DLD1 (cell line): ENCODE measurements around the gene CELA1.
"Not testable (repeated sequence)": the region's sequence is repeated elsewhere in the genome, so short reads cannot be mapped to it uniquely, and the experiment has no call there.

Experiments used
- in situ Hi-C: cut with HindIII; loops from 2 replicates; pipeline ENCODE4 v1.10.0; 2017; ENCODE audit warnings: low sequenced_read_pairs

CELA1 gene

DNA sequence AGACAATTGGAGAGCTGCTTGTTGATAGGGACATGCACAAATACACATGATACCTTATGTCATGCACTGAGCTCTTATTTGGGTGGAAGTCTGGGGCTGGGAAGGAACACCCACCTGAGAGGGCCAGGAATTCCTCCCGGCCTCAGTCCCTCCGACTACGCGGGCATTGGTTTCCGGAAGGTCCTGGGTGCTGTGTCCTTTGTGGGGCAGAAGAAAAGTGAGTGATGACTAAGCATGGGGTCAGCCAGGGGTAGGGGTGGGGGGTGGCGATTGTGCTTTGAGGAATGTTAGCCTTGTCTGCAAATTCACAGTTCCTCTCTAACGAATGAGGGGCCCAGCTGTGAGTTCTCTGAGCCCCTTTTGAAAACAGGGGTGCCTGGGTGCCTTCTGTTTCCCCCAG is 798 bp downstream of the CELA1 start:
- in situ Hi-C loops: no loop called here

DNA sequence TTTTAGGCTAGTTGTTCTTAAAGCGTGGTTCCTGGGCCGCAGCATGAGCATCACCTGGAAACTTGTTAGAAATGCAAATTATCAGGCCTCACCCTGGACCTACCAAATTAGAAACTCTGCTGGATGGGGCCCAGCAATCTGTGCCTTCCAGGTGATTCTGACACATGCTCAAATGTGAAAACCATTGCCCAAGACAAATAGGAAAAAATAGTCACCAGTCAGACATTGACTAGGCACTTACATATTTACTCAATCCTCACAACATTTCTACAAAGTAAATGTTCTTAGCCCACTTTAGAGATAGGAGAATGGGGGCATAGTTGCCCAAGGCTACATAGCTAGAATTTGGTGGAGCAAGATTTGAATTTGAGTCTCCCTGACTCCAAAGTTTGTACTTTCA is 3.3 kb downstream of the CELA1 start:
- in situ Hi-C loops: no loop called here

DNA sequence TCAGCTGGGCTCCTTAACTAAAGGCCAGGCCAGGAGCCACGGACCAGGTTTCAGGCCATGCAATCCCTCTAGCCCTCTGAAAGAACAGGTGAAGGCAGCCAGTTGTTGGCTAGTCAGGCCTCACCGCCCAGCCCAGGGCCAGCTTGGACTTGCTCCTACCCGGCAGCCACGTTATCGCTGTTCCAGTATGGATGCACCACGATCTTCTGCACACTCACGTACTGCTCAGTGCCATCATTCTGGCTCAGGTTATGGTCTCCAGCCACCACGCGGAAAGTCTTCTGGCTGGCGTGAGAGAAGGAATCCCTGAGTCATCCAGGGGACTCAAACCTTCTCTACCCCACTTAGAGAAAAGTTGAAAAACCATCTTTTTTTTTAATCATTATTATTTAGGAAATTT is 4.1 kb downstream of the CELA1 start:
- in situ Hi-C loops: no loop called here

DNA sequence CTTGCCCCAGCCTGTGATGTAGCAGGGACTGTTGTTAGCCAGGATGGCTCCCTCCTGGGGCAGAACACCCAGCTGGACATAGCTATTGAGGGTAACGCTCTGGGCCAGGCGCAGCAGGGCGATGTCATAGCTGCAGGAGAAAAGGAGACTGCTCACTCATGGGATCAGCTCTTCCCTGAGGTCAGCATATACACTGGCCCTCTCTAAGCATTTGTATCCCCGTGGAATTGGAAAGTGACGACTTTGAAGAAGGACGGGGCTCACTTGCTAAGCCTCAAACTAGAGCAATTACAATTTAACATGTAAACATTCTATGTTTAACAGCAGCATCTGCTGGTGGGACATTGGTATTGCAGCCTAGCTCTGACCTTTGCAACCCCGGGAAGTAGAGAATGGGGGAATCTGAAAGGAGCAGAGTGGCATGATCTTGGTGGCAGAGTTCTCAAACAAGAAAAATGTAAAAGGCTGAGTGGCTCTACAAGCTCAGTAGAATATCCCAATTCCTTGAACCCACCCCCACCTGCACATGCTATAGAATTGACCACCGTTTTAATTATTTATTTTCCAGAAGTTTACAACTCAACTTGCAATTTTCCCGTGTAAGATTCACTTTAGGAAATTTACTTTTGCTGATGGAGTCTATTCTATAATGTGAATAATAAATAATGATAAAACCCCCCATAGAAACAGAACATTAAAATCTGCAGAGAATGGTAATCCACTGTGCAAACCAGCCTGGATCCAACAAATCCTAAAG is 5.0 kb downstream of the CELA1 start:
- in situ Hi-C loops: no loop called here

DNA sequence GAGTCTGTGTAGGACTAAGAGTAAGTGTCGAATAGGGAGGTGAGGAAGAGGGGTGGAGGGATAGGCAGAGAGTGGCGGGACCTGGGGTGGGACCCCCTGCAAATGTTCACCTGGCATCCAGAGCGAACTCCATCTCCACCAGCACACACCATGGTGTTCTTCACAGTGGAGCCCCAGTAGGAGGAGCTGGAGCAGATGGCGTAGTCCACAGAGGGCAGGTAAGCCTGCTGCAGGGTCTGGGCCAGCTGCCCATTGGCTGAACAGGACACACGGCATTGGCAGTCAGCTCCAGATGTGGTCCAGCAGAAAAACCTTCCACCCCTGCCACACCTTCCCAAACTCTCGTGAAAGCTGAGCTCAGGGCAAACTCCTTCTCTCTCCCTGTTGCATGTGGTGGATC is 6.7 kb downstream of the CELA1 start:
- in situ Hi-C loops: no loop called here

DNA sequence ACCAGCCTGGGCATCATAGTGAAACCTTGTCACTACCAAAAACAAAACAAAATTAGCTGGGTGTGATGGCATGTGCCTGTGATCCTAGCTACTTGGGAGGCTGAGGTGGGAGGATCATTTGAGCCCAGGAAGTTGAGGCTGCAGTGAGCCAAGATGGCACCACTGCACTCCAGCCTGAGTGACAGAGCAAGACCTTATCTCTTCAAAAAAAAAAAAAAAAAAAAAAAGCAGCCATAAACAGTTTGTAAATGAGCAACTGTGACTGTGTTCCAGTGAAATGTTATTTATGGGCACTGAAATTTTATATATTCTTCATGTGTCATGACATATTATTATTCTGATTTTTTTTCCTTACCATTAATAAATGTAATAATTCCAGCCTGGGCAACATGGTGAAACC is 9.1 kb downstream of the CELA1 start:
- in situ Hi-C loops: not testable (repeated sequence)

DNA sequence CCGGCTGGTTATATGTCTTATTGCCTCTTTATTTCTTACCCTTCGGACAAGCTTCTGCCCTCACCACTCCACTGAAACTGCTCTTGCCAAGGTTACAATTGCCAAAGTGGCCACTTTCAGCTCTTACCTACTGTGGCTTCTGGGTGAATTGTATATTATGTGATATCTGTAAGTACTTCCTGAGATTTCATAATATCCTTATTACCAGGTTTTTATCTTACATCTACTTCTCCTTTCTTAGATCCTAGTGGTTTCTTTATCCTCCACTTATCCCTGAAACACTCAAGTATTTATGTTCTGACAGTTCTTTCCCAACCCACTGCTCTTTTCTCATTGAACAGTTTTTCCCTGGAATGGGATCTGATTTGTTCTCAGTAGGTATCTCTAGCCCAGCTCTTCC is 10.5 kb downstream of the CELA1 start:
- in situ Hi-C loops: no loop called here

DNA sequence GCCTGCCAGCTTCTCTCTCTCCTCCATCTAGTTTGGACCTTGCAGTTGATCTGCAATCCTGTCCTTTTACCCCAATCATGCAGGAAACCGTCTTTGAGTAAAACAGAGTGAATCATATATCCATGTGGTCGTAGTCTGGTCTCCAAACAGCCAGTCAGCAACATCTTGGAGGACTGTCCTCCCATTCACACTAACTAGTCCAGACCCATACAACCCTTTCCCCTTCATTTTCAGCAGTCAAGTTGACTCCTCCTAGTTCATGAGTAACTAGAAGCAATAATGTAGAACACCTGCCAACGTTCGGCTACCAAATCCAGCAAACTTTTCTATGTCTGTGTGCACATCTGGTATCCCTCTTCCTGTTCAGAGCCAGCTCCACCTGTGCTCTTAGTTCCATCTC is 11.7 kb downstream of the CELA1 start:
- in situ Hi-C loops: no loop called here

DNA sequence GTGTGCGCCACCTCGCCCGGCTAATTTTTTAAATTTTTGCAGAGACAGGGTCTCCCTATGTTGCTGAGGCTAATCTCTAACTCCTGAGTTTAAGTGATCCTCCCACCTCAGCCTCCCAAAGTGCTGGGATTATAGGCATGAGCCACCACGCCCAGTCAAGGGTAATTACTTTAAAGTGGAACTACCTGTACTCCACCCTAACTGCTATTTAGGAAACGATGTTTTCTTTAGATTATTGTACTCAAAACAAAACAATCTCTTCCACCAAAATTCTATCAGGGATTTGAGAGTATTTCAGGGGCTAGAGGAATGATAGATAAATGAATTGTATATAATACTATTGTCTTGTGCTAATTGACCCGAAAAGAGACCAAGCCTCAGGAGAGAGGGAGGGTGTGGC is 12.9 kb downstream of the CELA1 start:
- in situ Hi-C loops: no loop called here

DNA sequence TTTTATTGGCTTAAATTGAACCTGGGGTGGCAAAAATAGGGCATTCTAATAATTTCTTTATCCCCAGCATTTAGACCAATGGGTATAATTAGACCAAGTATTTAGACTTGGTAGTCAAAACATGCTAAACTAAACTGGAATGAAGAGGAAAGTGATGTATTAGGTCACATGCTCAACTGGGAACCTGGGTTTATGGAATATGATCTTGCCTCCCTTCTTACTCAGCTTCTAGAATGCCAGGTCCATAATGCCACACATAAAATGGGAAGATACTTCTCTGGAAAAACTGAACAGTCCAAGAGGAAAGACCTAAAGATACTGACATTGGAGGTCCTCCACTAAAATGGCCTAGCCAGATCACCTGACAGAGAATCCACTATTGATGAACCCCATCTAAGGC is 16.3 kb downstream of the CELA1 start:
- in situ Hi-C loops: no loop called here

DNA sequence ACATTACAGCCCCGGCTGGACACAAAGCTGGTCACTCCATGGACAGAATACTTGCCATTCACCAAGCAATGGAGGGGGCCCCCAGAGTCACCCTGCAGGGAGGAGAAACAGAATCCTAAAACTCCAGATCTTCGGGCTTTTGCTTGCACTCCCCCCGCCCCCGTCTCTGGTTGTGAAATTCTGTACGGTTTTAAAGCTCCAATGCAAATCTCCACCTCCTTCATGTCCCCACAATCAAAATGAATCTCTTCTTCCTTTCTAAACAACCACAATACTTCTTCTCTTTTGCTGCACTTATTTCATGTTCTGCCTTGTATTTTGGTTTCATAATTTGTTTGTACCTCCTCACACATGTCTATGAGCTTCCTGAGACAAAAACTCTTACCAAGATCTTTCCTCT is 16.7 kb downstream of the CELA1 start:
- in situ Hi-C loops: no loop called here

DNA sequence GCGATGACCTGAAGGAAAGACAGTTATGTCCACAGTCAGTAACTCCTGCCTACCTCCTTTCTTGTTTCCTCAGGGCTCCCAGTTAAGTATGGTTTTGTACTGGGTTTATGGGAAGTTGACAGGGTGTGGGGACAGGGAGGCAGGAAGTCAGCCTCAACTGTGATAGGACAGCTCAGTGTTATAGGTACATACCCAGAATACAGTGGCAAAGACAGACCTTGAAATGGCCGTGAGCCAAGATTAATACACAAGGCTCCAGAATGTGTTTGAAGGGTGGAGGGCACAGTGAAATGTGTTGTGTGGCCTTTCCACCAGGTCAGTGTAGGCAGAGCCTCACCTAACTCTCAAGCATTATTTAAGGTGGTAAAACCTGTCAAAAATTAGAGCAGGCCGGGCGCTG is 17.9 kb downstream of the CELA1 start:
- in situ Hi-C loops: no loop called here

DNA sequence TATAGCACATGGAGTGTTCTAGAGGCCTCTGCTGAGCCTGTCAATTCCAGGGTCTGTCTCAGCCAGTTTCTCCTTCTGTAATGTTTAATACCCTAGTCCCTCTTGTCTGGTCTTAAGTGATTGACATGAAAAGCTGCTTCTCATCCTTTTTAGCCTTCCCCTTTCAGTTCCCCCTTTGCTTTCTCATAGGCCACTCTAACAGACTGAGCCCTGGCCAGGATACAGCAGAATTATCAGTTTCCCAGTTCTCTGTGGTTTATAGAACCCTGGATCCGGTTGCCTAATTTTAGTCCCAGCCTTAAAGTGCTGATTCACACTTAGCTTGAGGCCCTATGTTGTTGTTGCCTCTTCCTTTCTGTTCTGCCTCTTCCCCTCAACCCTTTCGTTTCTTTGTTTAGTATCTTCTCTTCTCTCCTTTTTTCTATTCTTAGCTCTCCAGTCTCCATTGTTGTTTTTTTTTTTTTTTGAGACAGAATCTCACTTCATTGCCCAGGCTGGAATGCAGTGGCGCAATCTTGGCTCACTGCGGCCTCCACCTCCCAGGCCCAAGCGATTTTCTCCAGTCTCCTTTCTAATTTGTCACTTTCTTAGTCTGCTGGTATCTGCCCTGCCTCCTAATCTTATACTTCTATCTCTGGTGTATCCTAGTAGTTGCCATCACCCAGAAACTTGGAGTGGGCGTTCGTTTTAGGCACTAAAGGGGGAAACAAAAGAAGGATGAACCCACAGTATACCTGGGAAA is 19.6 kb downstream of the CELA1 start:
- in situ Hi-C loops: no loop called here

DNA sequence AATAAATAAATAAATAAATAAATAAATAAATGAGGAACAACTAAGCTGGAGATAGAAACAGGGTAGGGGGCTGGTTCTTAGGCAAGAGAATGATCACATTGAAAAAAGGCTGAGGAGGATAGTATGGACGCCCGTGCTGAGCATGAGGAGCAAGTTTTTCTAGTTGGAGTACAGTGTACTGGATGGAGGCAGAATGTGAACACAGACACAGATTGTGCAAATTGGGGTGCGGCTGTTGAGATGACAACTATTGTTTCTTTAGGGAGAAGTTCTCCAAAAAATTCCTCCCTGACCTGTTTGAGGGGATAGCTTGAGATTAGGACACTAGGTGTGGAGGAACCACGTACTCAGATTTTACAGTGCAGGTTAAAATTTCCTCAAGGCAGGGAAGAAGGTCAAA is 21.5 kb downstream of the CELA1 start:
- in situ Hi-C loops: no loop called here

DNA sequence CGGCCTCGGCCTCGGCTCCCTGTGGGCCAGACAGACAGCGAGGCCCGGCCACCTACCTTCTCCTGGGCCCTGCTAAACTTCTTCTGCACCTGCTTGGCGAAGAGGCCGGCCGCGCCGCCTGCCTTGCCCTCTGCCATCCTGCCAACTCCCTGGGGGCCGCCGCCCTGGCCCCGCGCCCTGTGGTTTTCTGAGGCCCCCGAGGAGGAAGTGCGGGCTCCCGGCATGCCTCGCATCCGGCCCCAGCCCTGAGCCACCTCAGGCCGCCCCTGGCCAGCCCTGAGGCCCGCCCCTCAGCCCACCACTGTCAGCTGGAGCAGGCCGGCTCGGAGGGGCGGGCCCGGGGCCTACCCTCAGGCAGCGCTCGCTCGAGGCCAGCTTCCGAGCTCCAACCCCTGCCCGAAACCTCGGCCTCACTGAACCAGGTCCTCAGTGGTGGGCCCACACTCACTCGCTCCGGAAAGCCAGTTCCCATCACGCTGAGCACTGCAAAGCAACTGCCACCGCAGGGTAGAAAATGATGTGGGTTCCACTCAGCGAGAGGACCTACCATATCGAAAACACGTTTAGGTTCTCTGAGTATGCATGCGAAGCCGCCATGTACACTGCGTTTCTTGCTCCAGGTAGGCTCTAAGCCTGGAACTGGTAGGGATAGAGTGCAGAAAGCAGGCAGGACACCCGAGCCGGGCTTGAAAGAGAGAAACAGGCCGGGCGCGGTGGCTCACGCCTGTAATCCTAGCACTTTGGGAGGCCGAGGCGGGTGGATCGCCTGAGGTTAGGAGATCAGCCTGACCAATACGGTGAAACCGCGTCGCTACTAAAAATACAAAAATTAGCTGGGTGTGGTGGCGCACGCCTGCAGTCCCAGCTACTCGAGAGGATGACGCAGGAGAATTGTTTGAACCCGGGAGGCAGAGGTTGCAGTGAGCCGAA is 22.2 kb downstream of the CELA1 start, which contains the start of gene BIN2:
Gene BIN2 (minus strand): TSS at position 209 of the 930 bp plus-strand sequence. CDS start 72 bp downstream, at position 137.
- in situ Hi-C loops: no loop called here

DNA sequence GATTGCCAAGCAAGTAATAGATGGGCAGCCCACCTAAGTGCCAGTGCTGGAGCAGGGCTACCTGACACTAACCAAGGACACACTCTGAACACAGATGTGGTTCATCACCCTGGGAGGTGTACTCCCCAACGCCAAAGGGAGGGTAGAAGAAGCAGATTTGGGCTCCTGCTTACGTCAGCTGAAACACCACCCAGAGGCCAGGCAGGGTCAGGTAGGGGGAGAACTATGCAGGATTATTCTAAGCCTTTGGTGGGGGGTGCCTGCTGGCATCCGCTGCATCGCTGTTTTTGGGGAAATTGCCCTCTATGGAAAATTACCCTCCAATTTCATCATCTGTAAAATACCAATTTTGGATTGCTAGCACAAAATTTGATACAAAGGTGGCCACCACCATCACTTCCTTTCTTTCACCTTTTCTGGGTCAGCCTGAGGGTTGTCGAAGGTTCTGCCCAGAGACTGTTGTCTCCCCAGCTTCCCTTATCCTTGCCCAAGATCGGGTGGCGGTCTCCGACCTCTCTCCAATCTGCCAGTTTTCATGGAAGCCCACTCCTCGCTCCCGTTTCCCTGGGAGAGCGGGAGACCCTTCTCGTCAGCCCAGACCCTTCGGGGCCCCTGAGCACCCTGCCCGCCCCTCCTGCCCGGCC is 23.0 kb downstream of the CELA1 start:
- in situ Hi-C loops: no loop called here

DNA sequence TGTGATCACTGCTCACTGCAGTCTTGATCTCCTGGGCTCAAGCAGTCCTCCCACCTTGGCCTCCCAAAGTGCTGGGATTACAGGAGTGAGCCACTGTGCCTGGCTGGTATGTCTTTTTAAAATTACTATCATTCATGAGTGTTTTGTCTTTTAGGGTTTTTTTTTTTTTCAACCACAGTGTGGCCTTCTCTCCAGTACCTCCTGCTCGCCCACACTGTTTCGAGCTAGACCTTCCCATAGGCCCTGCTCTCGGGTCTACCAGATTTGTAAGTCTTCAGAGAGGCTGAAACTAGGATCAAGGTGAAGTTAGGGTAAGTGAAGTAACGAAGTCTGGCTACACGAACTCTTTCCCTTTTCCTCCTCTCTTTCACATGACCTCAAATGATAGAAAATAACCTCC is 24.0 kb downstream of the CELA1 start:
- in situ Hi-C loops: no loop called here

DNA sequence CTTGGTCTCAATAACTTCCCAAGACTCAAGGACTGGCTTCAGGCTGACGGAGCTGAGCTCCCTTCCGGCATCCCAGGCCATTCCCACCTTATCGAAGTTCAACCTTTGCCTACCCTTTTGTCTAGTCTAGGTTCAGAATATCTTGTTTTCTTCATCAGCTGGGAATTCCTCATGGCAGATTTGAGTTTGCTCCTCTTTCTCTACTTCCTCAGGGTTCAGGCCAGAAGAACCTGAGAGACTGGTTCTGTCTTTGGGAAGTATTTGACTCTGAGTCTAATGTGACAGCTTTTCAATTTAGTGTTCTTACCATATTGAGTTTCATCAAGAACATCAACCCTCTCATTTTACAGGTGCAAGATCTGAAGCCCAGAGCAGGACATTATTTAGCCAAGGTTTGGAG is 24.6 kb downstream of the CELA1 start:
- in situ Hi-C loops: no loop called here

DNA sequence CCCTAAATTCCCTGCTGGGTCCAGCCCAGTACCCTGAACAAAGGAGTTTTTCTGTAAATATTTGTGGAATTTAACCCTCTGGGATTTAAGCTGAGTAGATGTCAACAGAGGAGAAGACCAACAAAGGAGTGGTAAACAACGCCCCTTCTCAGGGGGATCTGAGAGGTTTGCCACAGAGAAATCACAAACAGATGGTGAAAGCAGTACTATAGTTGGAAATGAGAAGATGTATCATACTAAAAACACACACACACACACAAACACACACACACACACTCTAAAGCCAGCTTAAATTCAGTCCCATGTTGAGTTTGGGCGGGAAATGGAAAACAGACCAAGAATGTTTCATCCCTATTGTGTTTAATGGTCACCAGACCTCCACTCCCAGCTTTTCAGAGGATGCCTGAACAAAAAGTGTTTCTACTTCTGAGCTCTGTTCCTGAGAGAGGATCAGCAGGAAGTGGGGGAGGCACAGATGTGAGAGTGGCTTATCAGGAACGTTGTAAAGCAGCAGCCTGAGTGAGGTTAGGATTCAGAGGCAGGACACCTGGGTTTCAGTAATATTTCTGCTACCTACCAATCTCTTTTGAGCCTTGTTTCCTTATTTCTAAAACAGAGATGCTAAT is 25.7 kb downstream of the CELA1 start:
- in situ Hi-C loops: no loop called here

DNA sequence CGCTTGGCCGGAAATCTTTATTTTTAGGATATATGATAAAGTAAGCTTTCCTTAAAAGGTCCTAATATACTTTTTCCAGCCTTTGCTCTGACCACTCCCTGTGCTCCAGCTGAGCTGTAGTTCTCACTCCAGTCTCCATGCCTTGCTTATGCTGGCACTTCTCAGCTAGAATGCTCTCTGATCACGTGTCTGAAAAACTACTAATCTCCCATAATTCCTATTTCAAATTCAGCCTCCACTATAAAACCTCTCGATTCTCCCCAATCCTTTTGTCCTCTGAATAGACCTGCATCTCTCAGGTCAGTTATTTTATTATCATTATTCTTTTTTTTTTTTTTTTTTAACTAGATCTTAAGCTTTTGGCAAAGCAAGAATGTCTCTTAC is 26.2 kb downstream of the CELA1 start:
- in situ Hi-C loops: no loop called here
